GM11168 (cell line): ENCODE data around the gene CHTOP.
"Not testable (repeated sequence)": the region's sequence is repeated elsewhere in the genome, so short reads cannot be mapped to it uniquely, and the experiment has no call there.

Source experiments
- in situ Hi-C: fragments of 300-500 bp; cut with MboI; formaldehyde crosslinking; loops from one replicate; pipeline ENCODE4 v1.12.0; 2022; ENCODE audit warnings: low sequenced_read_pairs; ENCODE audit not compliant: unreplicated experiment

Gene CHTOP

GRCh38 chr1:153652805-153653500 lies 19.1 kb downstream of the CHTOP start:
- in situ Hi-C loops: no loop called here

DNA sequence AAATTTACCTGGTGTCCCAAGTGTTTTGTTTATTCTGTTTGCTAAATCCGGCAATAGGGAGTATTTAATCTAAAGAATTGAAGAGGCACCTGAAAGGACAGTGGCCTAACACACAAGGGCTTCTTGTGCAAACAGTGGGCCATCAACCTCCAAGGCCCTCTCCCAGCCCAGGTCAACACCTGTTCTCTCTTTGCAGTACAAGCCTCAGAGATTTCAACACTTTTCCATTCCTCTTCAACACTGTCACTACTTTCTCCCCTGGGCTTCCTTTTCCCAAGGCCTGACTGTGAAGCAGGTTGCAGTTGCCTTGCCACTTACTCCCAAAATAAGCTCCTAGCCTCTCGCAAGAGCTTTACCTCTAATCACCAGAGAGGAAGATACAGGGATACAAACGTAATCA lies 21.5 kb downstream of the CHTOP start:
- in situ Hi-C loops: no loop called here

DNA sequence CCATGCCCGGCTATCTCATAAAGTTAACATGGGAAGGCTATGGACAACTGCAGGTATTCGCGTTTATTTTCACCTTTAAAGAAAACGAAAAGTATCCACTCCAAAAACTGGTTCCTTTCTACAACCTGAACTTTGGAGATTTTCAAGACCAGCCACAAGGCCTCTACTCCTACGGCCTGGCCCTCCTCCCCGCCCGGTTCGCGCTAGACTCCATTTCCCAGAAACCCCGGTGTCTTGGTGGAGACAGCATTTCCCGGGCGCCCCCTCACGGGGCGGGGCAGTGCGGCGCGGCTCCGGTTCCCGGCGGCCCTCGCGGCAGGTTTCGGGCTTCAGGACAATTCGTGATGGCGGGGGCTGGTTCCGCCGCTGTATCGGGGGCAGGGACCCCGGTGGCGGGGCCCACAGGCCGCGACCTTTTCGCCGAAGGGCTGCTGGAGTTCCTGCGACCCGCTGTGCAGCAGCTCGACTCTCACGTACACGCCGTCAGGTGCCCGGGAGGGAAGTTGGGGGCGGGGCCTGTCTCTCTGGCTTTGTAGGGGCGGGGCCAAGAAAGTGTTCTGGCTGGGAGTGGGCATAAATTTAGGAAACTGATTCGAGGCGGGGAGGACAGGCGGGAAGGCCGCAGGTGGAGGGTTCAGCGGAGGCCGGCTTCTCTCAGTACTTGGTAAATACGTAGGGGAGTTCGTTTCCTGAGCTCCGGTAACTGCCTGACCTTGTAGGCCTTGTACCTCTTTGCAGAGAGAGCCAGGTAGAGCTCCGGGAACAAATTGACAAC lies 24.7 kb downstream of the CHTOP start, which contains the start of gene SNAPIN:
TSS of gene SNAPIN (plus strand) at position 304 of the 775 bp plus-strand sequence. CDS start at position 345, 41 bp downstream.
- in situ Hi-C loops: no loop called here

GRCh38 chr1:153659175-153659534 lies 25.3 kb downstream of the CHTOP start:
- in situ Hi-C loops: no loop called here

GRCh38 chr1:153659656-153660055 lies 25.8 kb downstream of the CHTOP start:
- in situ Hi-C loops: no loop called here

DNA sequence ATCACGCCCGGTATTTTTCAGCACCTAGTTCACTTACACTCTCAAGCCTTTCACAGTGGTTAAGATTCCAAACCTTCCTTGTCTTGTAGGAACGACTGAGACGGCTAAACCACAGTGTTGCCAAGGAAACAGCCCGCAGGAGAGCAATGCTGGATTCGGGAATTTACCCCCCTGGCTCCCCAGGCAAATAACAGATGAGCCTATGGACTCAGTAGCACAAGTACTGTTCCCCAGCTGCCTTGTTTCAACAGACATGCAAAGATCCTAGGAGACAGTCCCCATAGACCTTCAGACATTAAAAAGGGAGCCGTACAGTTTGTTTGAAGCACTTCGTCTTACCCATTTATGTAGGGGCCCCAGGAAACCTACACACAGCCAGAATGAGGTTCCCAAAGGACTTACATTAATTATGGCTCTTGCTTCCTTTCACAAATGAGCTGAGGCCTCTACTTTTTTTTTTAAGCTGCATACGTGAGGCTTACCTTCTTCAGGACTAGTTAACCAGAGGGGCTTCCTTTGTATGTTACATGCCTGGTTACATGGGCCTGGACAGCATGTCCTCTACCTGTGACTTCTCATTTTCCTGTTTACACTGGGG lies 27.3 kb downstream of the CHTOP start:
- in situ Hi-C loops: no loop called here

DNA sequence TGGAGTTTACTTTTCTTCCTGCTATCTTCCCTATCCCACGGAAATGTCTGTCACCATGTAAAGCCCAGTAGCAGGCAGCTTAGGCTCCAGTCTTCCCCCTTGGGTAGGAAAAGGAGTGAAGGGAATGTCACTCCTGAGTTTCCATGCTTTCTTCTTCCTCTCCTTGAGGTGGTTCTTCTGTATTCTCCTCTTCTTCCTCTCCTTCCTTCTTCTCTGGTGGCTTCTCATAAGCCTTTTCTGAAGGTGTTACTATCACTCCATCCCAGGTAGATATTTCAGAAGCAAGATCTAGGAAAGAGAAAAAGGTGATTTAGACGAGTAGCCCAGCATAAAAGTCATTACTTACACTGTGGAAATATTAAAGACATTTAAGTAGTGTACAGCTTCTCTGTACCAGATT lies 28.4 kb downstream of the CHTOP start:
- in situ Hi-C loops: no loop called here

DNA sequence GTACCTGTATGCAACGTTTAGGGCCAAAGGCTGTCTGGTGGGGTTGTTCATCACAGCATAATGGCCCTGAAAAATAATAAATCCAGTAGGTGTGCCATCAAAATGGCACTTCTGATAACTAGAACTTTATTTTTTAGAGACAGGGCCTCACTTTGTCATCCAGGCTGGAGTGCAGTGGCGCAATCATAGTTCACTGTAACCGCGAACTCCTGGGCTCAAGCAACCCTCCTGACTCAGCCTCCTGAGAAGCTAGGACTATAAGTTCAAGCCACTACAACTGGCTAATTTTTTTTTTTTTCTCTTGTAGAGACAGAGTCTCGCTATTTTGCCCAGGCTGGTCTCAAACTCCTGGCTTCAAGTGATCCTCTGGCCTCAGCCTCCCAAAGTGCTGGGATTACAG lies 29.3 kb downstream of the CHTOP start:
- in situ Hi-C loops: no loop called here

GRCh38 chr1:153667439-153667838 lies 33.6 kb downstream of the CHTOP start:
- in situ Hi-C loops: no loop called here

DNA sequence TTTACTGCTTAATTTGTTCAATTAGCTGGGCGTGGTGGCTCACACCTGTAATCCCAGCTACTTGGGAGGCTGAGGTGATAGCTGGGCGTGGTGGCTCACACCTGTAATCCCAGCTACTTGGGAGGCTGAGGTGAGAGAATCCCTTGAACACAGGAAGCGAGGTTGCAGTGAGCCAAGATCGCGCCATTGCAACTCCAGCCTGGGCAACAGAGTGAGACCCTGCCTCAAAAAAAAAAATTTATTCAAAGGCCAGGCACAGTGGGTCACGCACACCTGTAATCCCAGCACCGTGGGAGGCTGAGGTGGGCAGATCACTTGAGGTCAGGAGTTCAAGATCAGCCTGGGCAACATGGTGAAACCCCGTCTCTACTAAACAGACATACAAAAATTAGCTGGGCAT lies 34.8 kb downstream of the CHTOP start:
- in situ Hi-C loops: not testable (repeated sequence)

DNA sequence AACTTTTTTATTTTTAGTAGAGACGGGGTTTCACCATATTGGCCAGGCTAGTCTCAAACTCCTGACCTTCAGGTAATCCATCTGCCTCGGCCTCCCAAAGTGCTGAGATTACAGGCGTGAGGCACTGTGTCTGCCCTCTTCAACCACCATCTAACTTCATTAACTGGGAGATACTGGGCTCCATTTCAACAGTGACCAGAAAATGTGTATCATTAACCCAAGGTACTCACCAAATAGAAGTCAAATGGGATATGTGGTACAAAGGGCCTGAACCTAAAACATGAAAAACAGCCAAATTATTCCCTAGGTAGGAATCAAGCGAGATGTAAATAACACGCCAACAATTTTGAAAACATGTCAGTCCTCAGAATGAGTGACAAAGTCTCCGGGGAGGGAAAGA lies 35.7 kb downstream of the CHTOP start:
- in situ Hi-C loops: loop anchor here (10.0 kb wide), 2 partner anchors 75 to 305 kb away; partner anchors contain the start of gene JTB

GRCh38 chr1:153670257-153670858 lies 36.5 kb downstream of the CHTOP start:
- in situ Hi-C loops: loop anchor here (10.0 kb wide), 2 partner anchors 74 to 304 kb away; partner anchors contain the start of gene JTB

DNA sequence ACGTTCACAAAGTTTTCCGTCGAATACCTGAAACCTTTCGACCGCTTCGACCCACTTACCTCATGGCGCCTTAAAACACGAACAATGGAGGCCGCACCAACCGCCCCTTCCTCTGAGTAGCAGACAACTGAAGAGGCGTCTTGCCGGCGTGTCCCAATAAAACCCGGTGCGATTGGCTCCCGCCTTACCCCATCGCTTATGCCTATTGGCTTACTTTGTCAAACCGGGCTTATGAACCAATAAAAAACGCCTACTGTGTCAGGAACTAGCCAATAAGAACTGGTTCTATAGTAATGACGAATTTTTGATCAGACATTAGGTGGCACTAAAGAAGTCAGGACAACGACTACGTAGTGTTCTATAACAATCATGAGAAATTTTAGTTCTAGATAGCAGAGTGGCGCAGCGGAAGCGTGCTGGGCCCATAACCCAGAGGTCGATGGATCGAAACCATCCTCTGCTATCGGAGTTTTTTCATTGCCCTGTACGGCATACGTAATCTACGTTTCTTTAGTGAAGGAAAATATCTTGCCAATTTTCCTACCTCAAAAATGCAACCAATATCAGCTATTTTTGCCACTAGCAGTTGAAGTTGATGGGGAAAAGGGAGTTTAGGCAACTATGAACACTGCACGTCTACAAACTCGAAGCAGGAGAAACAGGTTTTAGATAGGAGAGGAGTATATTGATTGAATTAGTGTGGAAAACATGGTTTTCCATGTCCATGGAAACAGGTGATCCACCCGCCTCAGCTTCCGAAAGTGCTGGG lies 37.2 kb downstream of the CHTOP start, which contains the start of gene ILF2:
TSS of gene ILF2 (minus strand) at position 135 of the 769 bp plus-strand sequence. CDS start at position 64, 71 bp downstream.
- in situ Hi-C loops: loop anchor here (10.0 kb wide), 2 partner anchors 74 to 304 kb away; partner anchors contain the start of gene JTB

GRCh38 chr1:153671628-153672353 lies 37.9 kb downstream of the CHTOP start:
- in situ Hi-C loops: loop anchor here (10.0 kb wide), 2 partner anchors 73 to 303 kb away; partner anchors contain the start of gene JTB

DNA sequence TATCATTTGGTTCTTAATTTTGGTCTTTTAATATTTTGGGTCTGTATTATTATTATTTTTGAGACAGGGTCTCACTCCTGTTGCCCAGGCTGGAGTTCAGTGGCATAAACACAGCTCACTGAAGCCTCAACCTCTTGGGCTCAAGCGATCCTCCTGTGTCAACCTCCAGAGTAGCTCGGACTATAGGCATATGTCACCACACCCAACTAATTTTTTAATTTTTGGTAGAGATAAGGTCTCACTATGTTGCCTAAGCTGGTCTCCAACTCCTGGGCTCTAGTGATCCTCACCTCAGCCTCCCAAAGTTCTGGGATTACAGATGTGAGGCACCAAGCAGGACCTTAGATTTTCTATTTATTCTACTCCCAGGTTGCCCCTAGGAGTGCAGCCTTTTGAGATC lies 39.6 kb downstream of the CHTOP start:
- in situ Hi-C loops: loop anchor here (10.0 kb wide), 2 partner anchors 71 to 301 kb away; partner anchors contain the start of gene JTB

DNA sequence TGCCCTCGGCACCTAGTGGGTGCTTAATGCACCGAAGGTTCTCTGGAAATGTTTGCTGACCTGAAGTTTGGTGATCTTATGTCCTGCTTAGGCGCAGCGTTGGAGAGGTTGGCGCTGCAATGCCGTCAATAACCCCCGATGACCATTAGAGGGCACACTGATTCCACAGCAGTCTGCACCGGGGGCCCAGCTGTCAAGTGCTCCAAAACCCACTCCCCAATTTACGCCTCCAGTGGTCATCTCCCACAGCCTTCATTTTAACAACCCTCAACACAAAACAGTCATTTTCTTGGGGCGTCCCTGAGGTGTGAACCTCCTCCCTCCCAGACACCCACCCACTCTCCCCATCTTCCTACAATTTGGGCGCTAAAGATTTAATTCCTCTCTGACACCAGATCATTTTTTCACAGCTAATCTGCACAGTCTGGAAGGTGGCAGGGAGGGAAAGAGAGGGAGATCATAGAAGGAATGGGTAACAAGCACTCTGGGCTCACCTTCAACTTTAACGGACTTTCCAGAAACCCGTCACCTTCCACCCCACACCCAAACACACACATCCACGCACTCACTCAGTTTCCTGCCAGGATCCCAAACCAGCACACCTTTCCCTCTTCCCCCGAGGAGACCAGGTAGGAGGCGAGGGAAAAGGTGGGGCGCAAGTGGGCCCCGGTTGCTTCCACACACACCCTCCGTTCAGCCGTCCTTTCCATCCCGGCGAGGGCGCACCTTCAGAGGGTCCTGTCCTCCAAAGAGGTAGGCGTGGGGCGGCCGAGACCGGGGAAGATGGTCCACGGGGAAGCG lies 44.1 kb downstream of the CHTOP start:
- in situ Hi-C loops: loop anchor here (5.0 to 10.0 kb wide), 3 partner anchors 67 to 297 kb away; partner anchors contain the start of gene JTB

DNA sequence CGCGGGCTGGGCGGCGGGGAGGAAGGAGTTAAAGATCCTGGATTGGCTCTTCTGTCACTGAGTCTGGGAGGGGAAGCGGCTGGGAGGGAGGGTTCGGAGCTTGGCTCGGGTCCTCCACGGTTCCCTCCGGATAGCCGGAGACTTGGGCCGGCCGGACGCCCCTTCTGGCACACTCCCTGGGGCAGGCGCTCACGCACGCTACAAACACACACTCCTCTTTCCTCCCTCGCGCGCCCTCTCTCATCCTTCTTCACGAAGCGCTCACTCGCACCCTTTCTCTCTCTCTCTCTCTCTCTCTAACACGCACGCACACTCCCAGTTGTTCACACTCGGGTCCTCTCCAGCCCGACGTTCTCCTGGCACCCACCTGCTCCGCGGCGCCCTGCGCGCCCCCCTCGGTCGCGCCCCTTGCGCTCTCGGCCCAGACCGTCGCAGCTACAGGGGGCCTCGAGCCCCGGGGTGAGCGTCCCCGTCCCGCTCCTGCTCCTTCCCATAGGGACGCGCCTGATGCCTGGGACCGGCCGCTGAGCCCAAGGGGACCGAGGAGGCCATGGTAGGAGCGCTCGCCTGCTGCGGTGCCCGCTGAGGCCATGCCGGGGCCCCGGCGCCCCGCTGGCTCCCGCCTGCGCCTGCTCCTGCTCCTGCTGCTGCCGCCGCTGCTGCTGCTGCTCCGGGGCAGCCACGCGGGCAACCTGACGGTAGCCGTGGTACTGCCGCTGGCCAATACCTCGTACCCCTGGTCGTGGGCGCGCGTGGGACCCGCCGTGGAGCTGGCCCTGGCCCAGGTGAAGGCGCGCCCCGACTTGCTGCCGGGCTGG lies 44.9 kb downstream of the CHTOP start, which contains the start of gene NPR1:
TSS of gene NPR1 (plus strand) at position 170 of the 818 bp plus-strand sequence. CDS start at position 591, 421 bp downstream.
- in situ Hi-C loops: loop anchor here (5.0 to 10.0 kb wide), 3 partner anchors 66 to 296 kb away; partner anchors contain the start of gene JTB
